ENCODE results near the gene WWOX. TPM values are rescaled to one million over a fixed set of nuclear protein-coding genes. Genes with fewer than 3 reads are reported as not detected.

WWOX gene
- total RNA-seq, 1 donor from 2014 or later = 16.1 TPM

- peaks cover 23% of the 10 kb centered on the region for H3K27me3 Mint-ChIP-seq
- H3K36me3 Mint-ChIP-seq (ENCODE audit: low read depth) = no peaks in the 10 kb centered on the region
- DNase-seq = no peak
- intact Hi-C loops (cut with micrococcal nuclease) = loop anchor here (10.0 kb wide), 1 partner anchor 675 kb away; no protein-coding TSS in a partner anchor
- H3K4me1 Mint-ChIP-seq = peaks cover 9% of the 10 kb centered on the region
- H3K4me3 Mint-ChIP-seq = no peak overlapping the region
- H3K9me3 Mint-ChIP-seq = no peaks in the 10 kb centered on the region
- no peak overlapping the region for H3K27ac Mint-ChIP-seq
Measured at GRCh38 chr16:79099716-79100115, 1000.3 kb downstream of the WWOX start.

GRCh38 chr16:79100447-79100846 is 1001.0 kb downstream of the WWOX start:
- intact Hi-C loops (cut with micrococcal nuclease) = no loop called here
- H3K4me3 Mint-ChIP-seq = no peak overlapping the region
- DNase-seq = no peak
- no peaks in the 10 kb centered on the region for H3K9me3 Mint-ChIP-seq
- peaks cover 9% of the 10 kb centered on the region for H3K4me1 Mint-ChIP-seq
- H3K27me3 Mint-ChIP-seq = peaks cover 18% of the 10 kb centered on the region
- no peak overlapping the region for H3K27ac Mint-ChIP-seq
- H3K36me3 Mint-ChIP-seq (ENCODE audit: low read depth) = no peaks in the 10 kb centered on the region

GRCh38 chr16:79101491-79101890 is 1002.0 kb downstream of the WWOX start:
- Mint-ChIP-seq H3K27me3 (peaks cover 12% of the 10 kb centered on the region), H3K9me3 (no peaks in the 10 kb centered on the region), H3K36me3 (ENCODE audit: low read depth) (no peaks in the 10 kb centered on the region), H3K27ac (no peak overlapping the region), H3K4me3 (no peak overlapping the region), H3K4me1 (peaks cover 8% of the 10 kb centered on the region)
- DNase-seq = no peak
- intact Hi-C loops (cut with micrococcal nuclease) = no loop called here

- intact Hi-C loops (cut with micrococcal nuclease) = no loop called here
- H3K9me3 Mint-ChIP-seq = no peaks in the 10 kb centered on the region
- H3K27me3 Mint-ChIP-seq = peaks cover 6% of the 10 kb centered on the region
- no peak overlapping the region for H3K27ac Mint-ChIP-seq
- H3K4me3 Mint-ChIP-seq = no peak overlapping the region
- no peaks in the 10 kb centered on the region for H3K36me3 Mint-ChIP-seq (ENCODE audit: low read depth)
- H3K4me1 Mint-ChIP-seq = peaks cover 4% of the 10 kb centered on the region
- DNase-seq = no peak
Measured at GRCh38 chr16:79104567-79104966, 1005.1 kb downstream of the WWOX start.

GRCh38 chr16:79107301-79107700 is 1007.8 kb downstream of the WWOX start:
- intact Hi-C loops (cut with micrococcal nuclease) = no loop called here
- Mint-ChIP-seq H3K4me1 (no peaks in the 10 kb centered on the region), H3K9me3 (no peaks in the 10 kb centered on the region), H3K36me3 (ENCODE audit: low read depth) (no peaks in the 10 kb centered on the region), H3K4me3 (no peak overlapping the region), H3K27me3 (peaks cover 4% of the 10 kb centered on the region), H3K27ac (no peak overlapping the region)
- DNase-seq = no peak

- no peak overlapping the region for H3K27ac Mint-ChIP-seq
- no peak overlapping the region for H3K4me3 Mint-ChIP-seq
- intact Hi-C loops (cut with micrococcal nuclease) = no loop called here
- no peak for DNase-seq
- H3K27me3 Mint-ChIP-seq = peaks cover 1% of the 10 kb centered on the region
- no peaks in the 10 kb centered on the region for H3K4me1 Mint-ChIP-seq
- H3K36me3 Mint-ChIP-seq (ENCODE audit: low read depth) = no peaks in the 10 kb centered on the region
- peaks cover 4% of the 10 kb centered on the region for H3K9me3 Mint-ChIP-seq
Measured at GRCh38 chr16:79109771-79110170, 1010.3 kb downstream of the WWOX start.

- Mint-ChIP-seq H3K4me1 (no peaks in the 10 kb centered on the region), H3K9me3 (peaks cover 4% of the 10 kb centered on the region), H3K4me3 (no peak overlapping the region), H3K27me3 (peaks cover 1% of the 10 kb centered on the region), H3K27ac (no peak overlapping the region), H3K36me3 (ENCODE audit: low read depth) (no peaks in the 10 kb centered on the region)
- DNase-seq = no peak
- intact Hi-C loops (cut with micrococcal nuclease) = no loop called here
Measured at GRCh38 chr16:79110242-79110641, 1010.8 kb downstream of the WWOX start.

- H3K4me1 Mint-ChIP-seq = no peaks in the 10 kb centered on the region
- no peak for DNase-seq
- no peaks in the 10 kb centered on the region for H3K36me3 Mint-ChIP-seq (ENCODE audit: low read depth)
- no peak overlapping the region for H3K27ac Mint-ChIP-seq
- peaks cover 4% of the 10 kb centered on the region for H3K9me3 Mint-ChIP-seq
- peaks cover 1% of the 10 kb centered on the region for H3K27me3 Mint-ChIP-seq
- H3K4me3 Mint-ChIP-seq = no peak overlapping the region
- intact Hi-C loops (cut with micrococcal nuclease) = no loop called here
Measured at GRCh38 chr16:79110953-79111352, 1011.5 kb downstream of the WWOX start.

- no peaks in the 10 kb centered on the region for H3K4me1 Mint-ChIP-seq
- H3K4me3 Mint-ChIP-seq = no peak overlapping the region
- peaks cover 4% of the 10 kb centered on the region for H3K27me3 Mint-ChIP-seq
Measured at GRCh38 chr16:79112462-79112861, 1013.0 kb downstream of the WWOX start.

GRCh38 chr16:79113826-79114225 is 1014.4 kb downstream of the WWOX start:
- intact Hi-C loops (cut with micrococcal nuclease) = no loop called here

More at GRCh38 chr16:79112462-79112861, 1013.0 kb downstream of the WWOX start:
- Mint-ChIP-seq H3K27ac (no peak overlapping the region), H3K9me3 (peaks cover 9% of the 10 kb centered on the region), H3K36me3 (ENCODE audit: low read depth) (no peaks in the 10 kb centered on the region)
- intact Hi-C loops (cut with micrococcal nuclease) = no loop called here
- no peak for DNase-seq

GRCh38 chr16:79114759-79115158 is 1015.3 kb downstream of the WWOX start:
- H3K9me3 Mint-ChIP-seq = peaks cover 9% of the 10 kb centered on the region
- H3K4me1 Mint-ChIP-seq = no peaks in the 10 kb centered on the region
- no peak for DNase-seq
- no peak overlapping the region for H3K27ac Mint-ChIP-seq
- H3K4me3 Mint-ChIP-seq = no peak overlapping the region
- intact Hi-C loops (cut with micrococcal nuclease) = no loop called here
- no peaks in the 10 kb centered on the region for H3K36me3 Mint-ChIP-seq (ENCODE audit: low read depth)
- H3K27me3 Mint-ChIP-seq = peaks cover 4% of the 10 kb centered on the region

More at GRCh38 chr16:79113826-79114225, 1014.4 kb downstream of the WWOX start:
- Mint-ChIP-seq H3K36me3 (ENCODE audit: low read depth) (no peaks in the 10 kb centered on the region), H3K27me3 (peaks cover 5% of the 10 kb centered on the region), H3K4me1 (no peaks in the 10 kb centered on the region), H3K27ac (no peak overlapping the region), H3K9me3 (peaks cover 9% of the 10 kb centered on the region), H3K4me3 (no peak overlapping the region)
- no peak for DNase-seq

- Mint-ChIP-seq H3K9me3 (peaks cover 3% of the 10 kb centered on the region), H3K27me3 (peaks cover 3% of the 10 kb centered on the region), H3K27ac (no peak overlapping the region), H3K36me3 (ENCODE audit: low read depth) (no peaks in the 10 kb centered on the region), H3K4me1 (no peaks in the 10 kb centered on the region), H3K4me3 (no peak overlapping the region)
- DNase-seq = no peak
- intact Hi-C loops (cut with micrococcal nuclease) = no loop called here
Measured at GRCh38 chr16:79121906-79122305, 1022.5 kb downstream of the WWOX start.

GRCh38 chr16:79122343-79122742 is 1022.9 kb downstream of the WWOX start:
- Mint-ChIP-seq H3K4me1 (no peaks in the 10 kb centered on the region), H3K36me3 (ENCODE audit: low read depth) (no peaks in the 10 kb centered on the region), H3K27me3 (peaks cover 3% of the 10 kb centered on the region), H3K9me3 (peaks cover 3% of the 10 kb centered on the region), H3K27ac (no peak overlapping the region), H3K4me3 (no peak overlapping the region)
- no peak for DNase-seq
- intact Hi-C loops (cut with micrococcal nuclease) = no loop called here

GRCh38 chr16:79124016-79124756 is 1024.7 kb downstream of the WWOX start:
- Mint-ChIP-seq H3K27me3 (peaks cover 2% of the 10 kb centered on the region), H3K36me3 (ENCODE audit: low read depth) (no peaks in the 10 kb centered on the region), H3K4me1 (no peaks in the 10 kb centered on the region), H3K4me3 (no peak overlapping the region), H3K9me3 (peaks cover 8% of the 10 kb centered on the region), H3K27ac (no peak overlapping the region)
- DNase-seq = no peak
- intact Hi-C loops (cut with micrococcal nuclease) = no loop called here

GRCh38 chr16:79127766-79128165 is 1028.3 kb downstream of the WWOX start:
- Mint-ChIP-seq H3K27me3 (peaks cover 2% of the 10 kb centered on the region), H3K4me3 (no peak overlapping the region), H3K9me3 (peaks cover 12% of the 10 kb centered on the region), H3K27ac (no peak overlapping the region), H3K36me3 (ENCODE audit: low read depth) (no peaks in the 10 kb centered on the region), H3K4me1 (no peaks in the 10 kb centered on the region)
- intact Hi-C loops (cut with micrococcal nuclease) = no loop called here
- DNase-seq = no peak
